AG09309 (cell line): ENCODE measurements around the gene FNDC3A.

Experiments
- DNase-seq: peaks from one replicate; pipeline ENCODE4 v3.0.0-alpha.2; 2010; ENCODE audit warnings: low read depth
- H3K4me3 ChIP-seq: 2 replicates; pipeline ENCODE4 v1.5.1; 2011; ENCODE audit warnings: mild to moderate bottlenecking, low read depth, low read length, moderate library complexity; ENCODE audit not compliant: control insufficient read depth
- CTCF ChIP-seq: IDR thresholded peaks from 2 replicates; pipeline ENCODE4 v1.5.1; 2011; ENCODE audit warnings: mild to moderate bottlenecking, low read depth, low read length, inconsistent platforms; ENCODE audit not compliant: insufficient read depth, control insufficient read depth; ENCODE audit errors: missing control alignments

Gene FNDC3A

GRCh38 chr13:49184621-49185020 lies 208.9 kb downstream of the FNDC3A start:
- TF ChIP-seq CTCF = no peak
- no peak overlapping the region for H3K4me3 ChIP-seq
- no peak for DNase-seq

- TF ChIP-seq CTCF = no peak
- no peak for DNase-seq
- no peak overlapping the region for H3K4me3 ChIP-seq
Observed at GRCh38 chr13:49185264-49185663, 209.6 kb downstream of the FNDC3A start.

GRCh38 chr13:49190901-49191300 lies 215.2 kb downstream of the FNDC3A start:
- no peak for DNase-seq
- no peak for TF ChIP-seq CTCF
- no peak overlapping the region for H3K4me3 ChIP-seq

GRCh38 chr13:49206641-49207040 lies 230.9 kb downstream of the FNDC3A start:
- DNase-seq = no peak
- H3K4me3 ChIP-seq = no peak overlapping the region
- TF ChIP-seq CTCF = no peak

GRCh38 chr13:49208619-49209018 lies 232.9 kb downstream of the FNDC3A start:
- TF ChIP-seq CTCF = no peak
- no peak overlapping the region for H3K4me3 ChIP-seq
- DNase-seq = no peak

- no peak for DNase-seq
- no peak for TF ChIP-seq CTCF
- no peak overlapping the region for H3K4me3 ChIP-seq
Observed at GRCh38 chr13:49210114-49210513, 234.4 kb downstream of the FNDC3A start.

GRCh38 chr13:49210669-49211068 lies 235.0 kb downstream of the FNDC3A start:
- no peak for DNase-seq

More at GRCh38 chr13:49210669-49211068, 235.0 kb downstream of the FNDC3A start:
- no peak for TF ChIP-seq CTCF
- H3K4me3 ChIP-seq = no peak overlapping the region
